ENCODE measurements around the gene KRT74. TPM values are rescaled to one million over a fixed set of nuclear protein-coding genes. Genes with fewer than 3 reads are reported as not detected.

KRT74 gene
- total and polyA plus RNA-seq, 12 donors: 0.62 TPM; not detected in 11

- no peak overlapping the region for H3K27ac ChIP-seq
- no peaks in the 10 kb centered on the region for H3K9me3 ChIP-seq
- ATAC-seq: no peak
- no peak for DNase-seq
- no peak overlapping the region for H3K4me3 ChIP-seq
- 77 to 79% methylated on average over 17 of the region's 17 CpGs for WGBS, 2 donors
- no peak for TF ChIP-seq CTCF (IDR thresholded peaks at IDR 0.05)
- no peaks in the 10 kb centered on the region for H3K4me1 ChIP-seq
- no peaks in the 10 kb centered on the region for H3K36me3 ChIP-seq
- peaks cover 0 to 30% (median 4%) of the 10 kb centered on the region in 7 donors for H3K27me3 ChIP-seq
- intact Hi-C loops (cut with DNase I): loop anchor here in 1 of 10 donors (10.0 kb wide), 1 partner anchor 387 kb away; no protein-coding TSS in a partner anchor
Measured at GRCh38 chr12:52587563-52587962, 13.9 kb upstream of the KRT74 start.

- intact Hi-C loops (cut with DNase I): loop anchor here in 1 of 10 donors (10.0 kb wide), 1 partner anchor 389 kb away; no protein-coding TSS in a partner anchor
- 73% methylated on average over 9 of the region's 9 CpGs for WGBS, 2 donors
Measured at GRCh38 chr12:52585946-52586345, 12.3 kb upstream of the KRT74 start.

GRCh38 chr12:52585066-52585465, 11.4 kb upstream of the KRT74 start:
- intact Hi-C loops (cut with DNase I): loop anchor here in 1 of 10 donors (10.0 kb wide), 1 partner anchor 390 kb away; no protein-coding TSS in a partner anchor
- WGBS, 2 donors: 85 to 87% methylated on average over 3 of the region's 3 CpGs

More at GRCh38 chr12:52585946-52586345, 12.3 kb upstream of the KRT74 start:
- DNase-seq: no peak
- Histone ChIP-seq H3K4me3 (no peak overlapping the region), H3K27ac (no peak overlapping the region), H3K9me3 (no peaks in the 10 kb centered on the region), H3K36me3 (no peaks in the 10 kb centered on the region), H3K4me1 (no peaks in the 10 kb centered on the region), H3K27me3 (peaks cover 0 to 23% (median 4%) of the 10 kb centered on the region in 7 donors)
- TF ChIP-seq CTCF (IDR thresholded peaks at IDR 0.05): no peak
- ATAC-seq: no peak

GRCh38 chr12:52584156-52584682, 10.6 kb upstream of the KRT74 start:
- intact Hi-C loops (cut with DNase I): loop anchor here in 9 of 10 donors (5.0 to 10.0 kb wide), 8 partner anchors 212 to 427 kb away; no protein-coding TSS in a partner anchor
- Histone ChIP-seq H3K27me3 (peaks cover 0 to 14% (median 6%) of the 10 kb centered on the region in 7 donors), H3K36me3 (no peaks in the 10 kb centered on the region), H3K9me3 (no peaks in the 10 kb centered on the region), H3K4me1 (no peaks in the 10 kb centered on the region), H3K4me3 (no peak overlapping the region), H3K27ac (no peak overlapping the region)
- no peak for DNase-seq
- no peak for TF ChIP-seq CTCF (IDR thresholded peaks at IDR 0.05)
- no peak for ATAC-seq
- 80 to 86% methylated on average over 9 of the region's 9 CpGs for WGBS, 2 donors

More at GRCh38 chr12:52585066-52585465, 11.4 kb upstream of the KRT74 start:
- DNase-seq (no peak), ATAC-seq (no peak)
- Histone ChIP-seq H3K36me3 (no peaks in the 10 kb centered on the region), H3K9me3 (no peaks in the 10 kb centered on the region), H3K27ac (no peak overlapping the region), H3K4me1 (no peaks in the 10 kb centered on the region), H3K4me3 (no peak overlapping the region), H3K27me3 (peaks cover 0 to 15% (median 6%) of the 10 kb centered on the region in 7 donors)
- no peak for TF ChIP-seq CTCF (IDR thresholded peaks at IDR 0.05)

All from heart right ventricle (tissue), 16 donors.